Stomach smooth muscle (tissue), 2 donors: ENCODE measurements around the gene DNAJB11.
"Not testable (repeated sequence)": the region's sequence is repeated elsewhere in the genome, so short reads cannot be mapped to it uniquely, and the experiment has no call there.

Experiments used
- H3K27ac ChIP-seq: one replicate; pipeline ENCODE4 v1.7.0; 2013; ENCODE audit warnings: mild to moderate bottlenecking, low read length, inconsistent platforms
- H3K27me3 ChIP-seq, 2 donors: one replicate each; pipeline ENCODE4 v1.7.0; 2013; ENCODE audit warnings: low read length in 2 of 2; ENCODE audit not compliant: insufficient read depth in 2 of 2, control insufficient read depth in 1 of 2
- H3K36me3 ChIP-seq, 2 donors: one replicate each; pipeline ENCODE4 v1.7.0; 2013; ENCODE audit warnings: low read length in 2 of 2; ENCODE audit not compliant: control insufficient read depth in 2 of 2, insufficient read depth in 2 of 2
- H3K4me1 ChIP-seq: one replicate; pipeline ENCODE4 v1.7.0; 2013; ENCODE audit warnings: low read length; ENCODE audit not compliant: control insufficient read depth, insufficient read depth
- H3K4me3 ChIP-seq, 2 donors: one replicate each; pipeline ENCODE4 v1.7.0; 2013; ENCODE audit warnings: low read length in 2 of 2
- H3K9ac ChIP-seq, 2 donors: one replicate each; pipeline ENCODE4 v1.7.0; 2013; ENCODE audit warnings: low read length in 2 of 2, mild to moderate bottlenecking in 1 of 2
- H3K9me3 ChIP-seq, 2 donors: one replicate each; pipeline ENCODE4 v1.7.0; 2013; ENCODE audit warnings: low read length in 2 of 2; ENCODE audit not compliant: control insufficient read depth in 2 of 2
- donor health status: healthy.
- donor health status: Pancreatic carcinoma.

DNAJB11 gene

DNA sequence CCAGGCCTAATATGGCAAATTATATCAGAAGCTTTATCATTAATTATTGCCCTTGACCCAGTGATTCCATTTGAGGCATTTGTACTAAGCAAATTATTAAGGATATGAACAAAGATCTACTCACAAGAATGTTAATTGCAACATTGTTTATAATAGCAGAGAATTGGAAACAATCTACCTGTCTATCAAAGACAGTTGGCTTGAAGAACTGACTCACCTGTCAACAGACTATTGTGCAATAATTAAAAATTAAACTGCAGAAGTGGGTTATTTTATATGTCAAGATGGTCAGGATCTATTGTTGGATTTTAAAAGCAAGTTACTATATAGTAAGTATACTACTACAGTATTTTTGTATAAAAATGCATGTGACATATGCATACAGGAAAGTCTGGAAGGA lies 63.0 kb downstream of the DNAJB11 start:
- Histone ChIP-seq H3K36me3 (no peaks in the 10 kb centered on the region), H3K4me1 (no peaks in the 10 kb centered on the region), H3K27me3 (peaks cover 4 to 14% of the 10 kb centered on the region in 2 donors), H3K9me3 (peaks cover 0 to 2% of the 10 kb centered on the region in 2 donors), H3K4me3 (no peak overlapping the region), H3K27ac (no peak overlapping the region), H3K9ac (no peak overlapping the region)

DNA sequence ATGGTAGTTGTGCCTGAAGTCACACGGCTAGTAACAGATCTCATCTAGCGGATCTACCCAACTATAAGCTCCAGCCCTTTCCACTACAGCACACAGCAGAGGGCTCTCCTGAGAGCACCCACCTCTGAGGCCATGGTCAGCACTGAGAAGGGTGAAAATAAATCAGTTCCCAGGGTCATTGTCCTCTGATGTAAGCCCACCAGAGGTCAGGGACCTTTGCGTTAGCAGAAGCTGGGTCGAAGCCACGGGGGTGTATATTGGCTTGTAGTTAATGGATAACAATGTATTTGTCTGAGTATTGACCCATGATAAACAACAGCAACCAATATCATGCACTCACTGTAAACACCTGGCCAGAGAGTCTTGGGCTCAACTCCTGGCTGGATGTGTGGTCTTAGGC lies 63.7 kb downstream of the DNAJB11 start:
- H3K4me3 ChIP-seq, H3K9me3 ChIP-seq, H3K4me1 ChIP-seq, H3K36me3 ChIP-seq, H3K9ac ChIP-seq, H3K27ac ChIP-seq: not testable (repeated sequence)
- H3K27me3 ChIP-seq = peaks cover 4 to 14% of the 10 kb centered on the region in 2 donors
